Cerebellar nuclear complex (tissue), 1 donor: ENCODE data around the gene STARD13.

Experiments
- DNase-seq, 2 experiments: peaks; one replicate each; lab custom pipeline; 2025; lab: John Stamatoyannopoulos, UW

The STARD13 gene

DNA sequence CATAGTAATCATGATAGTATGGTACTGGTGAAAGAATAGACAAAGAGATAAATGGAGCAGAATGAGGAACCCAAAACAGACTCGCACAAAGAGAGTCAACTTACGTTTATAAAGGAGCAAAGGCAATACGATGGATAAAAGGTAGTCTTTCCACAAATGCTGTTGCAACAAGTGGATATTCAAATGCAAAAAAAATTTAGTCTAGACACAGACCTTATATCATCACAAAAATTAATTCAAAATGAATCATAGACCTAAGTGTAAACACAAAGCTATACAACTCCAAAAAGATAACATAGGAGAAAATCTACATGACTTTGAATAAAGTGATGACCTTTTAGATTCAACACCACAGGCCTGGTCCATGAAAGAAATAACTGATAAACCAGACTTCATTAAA is 137.7 kb downstream of the STARD13 start:
- no peak for DNase-seq

DNA sequence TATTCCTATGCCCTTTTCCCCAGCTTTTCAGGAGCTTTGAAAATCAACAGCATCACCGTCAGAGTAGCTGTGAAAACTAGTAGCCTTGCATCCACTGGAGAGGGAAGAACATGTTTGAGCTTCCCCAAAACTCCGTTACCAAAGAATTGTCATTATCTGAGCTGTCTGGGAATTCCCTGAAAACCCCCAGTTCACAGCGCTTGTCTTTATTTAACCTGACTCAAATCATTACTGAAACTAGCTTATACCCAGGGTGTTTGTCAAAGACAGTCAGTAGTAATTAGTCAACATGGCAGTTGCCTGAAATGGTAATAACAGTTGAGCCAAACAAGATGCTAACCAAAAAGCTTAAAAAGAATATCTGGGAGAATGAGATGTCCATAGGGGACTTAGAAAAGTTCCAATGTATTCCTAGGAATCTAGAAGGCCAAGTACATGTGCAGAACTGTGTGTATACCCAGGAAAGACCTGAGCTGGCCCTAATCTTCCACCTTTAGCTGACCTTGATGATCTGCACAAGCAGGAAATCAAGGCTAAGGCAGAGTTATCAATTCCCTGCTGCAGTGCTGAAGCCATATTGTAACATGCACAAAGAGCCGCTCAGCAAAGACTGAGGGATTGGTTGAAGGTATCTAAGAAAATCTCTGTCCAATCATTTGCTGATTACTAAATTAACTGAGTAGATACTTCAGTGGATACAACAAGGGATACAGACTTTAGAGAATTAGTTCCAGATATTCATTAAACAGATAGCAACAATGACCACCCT is 138.5 kb downstream of the STARD13 start:
- no peak for DNase-seq

- DNase-seq = no peak
Observed at GRCh38 chr13:33145667-33146066, 139.9 kb downstream of the STARD13 start.

- no peak for DNase-seq
Observed at GRCh38 chr13:33144358-33144784, 141.2 kb downstream of the STARD13 start.

DNA sequence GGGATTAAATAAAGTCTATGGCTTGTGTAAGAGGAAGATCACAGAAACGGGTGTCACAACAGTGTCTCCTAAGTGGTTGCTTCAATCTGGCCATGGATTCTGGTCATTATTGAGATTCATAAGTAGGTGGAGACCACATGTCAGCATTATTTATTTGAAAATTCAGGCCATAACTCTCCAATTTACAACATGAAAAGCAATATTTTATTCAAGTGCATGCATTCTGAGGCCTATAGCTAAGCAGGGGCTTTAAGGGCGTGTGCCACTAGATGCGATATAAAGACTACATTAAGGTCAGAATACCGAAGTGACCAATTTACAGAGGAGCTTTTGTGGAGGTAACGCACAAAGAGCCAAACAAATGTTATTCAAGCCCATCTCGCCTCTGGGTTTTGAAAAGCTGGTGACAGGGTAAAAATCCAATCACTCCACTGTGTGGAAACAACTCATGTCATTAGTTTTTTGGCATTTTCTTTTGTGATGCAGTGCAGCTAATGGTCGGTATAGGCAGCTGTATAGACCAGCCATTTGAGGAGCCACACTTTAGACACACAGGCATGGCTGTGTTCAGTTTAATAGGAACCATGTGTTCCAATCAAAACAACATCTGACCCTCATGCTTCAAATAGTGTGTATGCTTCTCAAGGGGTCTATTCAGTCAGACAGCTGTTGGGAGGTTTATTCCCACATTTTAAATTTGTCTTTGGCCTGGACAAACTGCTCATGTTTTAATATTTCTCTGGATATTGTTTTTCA is 145.6 kb downstream of the STARD13 start:
- no peak for DNase-seq

GRCh38 chr13:33139184-33139583 is 146.4 kb downstream of the STARD13 start:
- DNase-seq = no peak

DNA sequence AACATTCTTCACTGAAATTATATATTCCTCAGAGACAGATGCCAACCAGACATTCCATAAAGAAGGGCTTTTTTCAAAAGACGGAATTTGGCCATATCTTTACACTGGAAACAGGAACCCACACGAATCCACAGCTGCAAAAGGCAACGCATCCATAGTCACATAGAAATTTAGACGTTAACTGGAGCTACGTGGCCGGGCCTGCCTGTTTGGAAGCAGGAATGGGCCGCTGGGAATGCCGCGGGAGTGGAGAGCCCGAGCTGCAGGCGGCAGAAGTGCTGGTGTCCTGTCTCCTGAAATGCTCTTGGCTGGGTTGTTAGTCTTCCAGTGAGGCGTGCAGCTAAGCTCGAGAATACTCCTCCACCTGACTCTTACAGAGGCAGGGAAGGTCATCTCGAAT is 147.1 kb downstream of the STARD13 start:
- DNase-seq = no peak

DNA sequence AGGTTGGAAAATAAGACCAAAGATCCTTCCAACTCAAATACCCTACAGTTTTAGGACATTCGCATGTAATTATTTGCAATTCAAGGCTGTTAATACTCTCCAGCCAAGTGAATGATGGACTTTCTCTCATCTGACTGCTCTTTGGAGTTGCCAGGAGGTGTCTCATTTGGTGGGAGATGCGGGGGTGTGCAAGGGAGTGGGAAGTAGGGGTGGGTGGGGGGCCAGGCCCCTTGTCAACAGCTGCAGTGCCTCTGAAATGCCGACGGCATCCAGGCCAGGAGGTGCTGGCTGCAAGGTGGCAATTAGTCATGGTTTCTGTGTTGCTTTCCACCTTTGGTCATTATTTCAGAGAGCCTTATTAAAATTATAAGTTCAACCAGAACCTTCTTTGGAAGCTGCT is 147.8 kb downstream of the STARD13 start:
- no peak for DNase-seq

DNA sequence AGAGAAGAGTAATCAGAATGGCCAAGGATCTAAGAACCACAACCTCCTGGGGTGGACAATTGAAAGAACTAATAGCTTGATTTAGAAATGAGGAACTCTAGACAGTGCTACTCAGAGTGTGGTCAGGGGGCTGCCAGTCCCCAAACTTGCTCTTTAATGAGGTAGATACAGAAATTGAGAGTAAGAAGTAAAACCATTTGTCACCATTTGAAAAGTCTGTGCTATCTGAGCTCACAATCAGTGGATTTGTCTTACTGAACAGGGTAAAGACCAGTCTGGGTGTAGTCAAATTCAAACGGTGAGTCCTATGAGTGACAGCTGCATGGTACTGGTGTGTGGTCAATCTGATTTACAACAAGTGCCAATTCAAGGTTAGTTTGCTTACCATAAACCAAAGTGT is 150.5 kb downstream of the STARD13 start:
- no peak for DNase-seq

DNA sequence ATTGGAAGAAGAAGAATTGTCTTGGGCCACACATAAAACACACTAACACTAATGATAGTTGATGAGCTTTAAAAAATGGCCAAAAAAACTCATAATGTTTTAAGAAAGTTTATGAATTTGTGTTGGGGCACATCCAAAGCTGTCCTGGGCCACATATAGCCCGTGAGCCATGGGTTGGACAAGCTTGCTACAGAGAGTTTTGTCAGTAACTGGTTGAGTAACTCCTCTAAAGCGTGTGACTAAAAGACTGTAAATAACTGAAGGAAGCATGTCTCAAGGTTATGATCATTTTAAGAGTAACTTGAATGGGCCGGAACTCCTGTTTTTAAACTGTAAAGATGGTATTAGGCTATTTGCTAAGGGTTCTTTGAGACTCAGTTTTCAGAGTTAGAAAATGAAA is 151.3 kb downstream of the STARD13 start:
- DNase-seq = no peak

DNA sequence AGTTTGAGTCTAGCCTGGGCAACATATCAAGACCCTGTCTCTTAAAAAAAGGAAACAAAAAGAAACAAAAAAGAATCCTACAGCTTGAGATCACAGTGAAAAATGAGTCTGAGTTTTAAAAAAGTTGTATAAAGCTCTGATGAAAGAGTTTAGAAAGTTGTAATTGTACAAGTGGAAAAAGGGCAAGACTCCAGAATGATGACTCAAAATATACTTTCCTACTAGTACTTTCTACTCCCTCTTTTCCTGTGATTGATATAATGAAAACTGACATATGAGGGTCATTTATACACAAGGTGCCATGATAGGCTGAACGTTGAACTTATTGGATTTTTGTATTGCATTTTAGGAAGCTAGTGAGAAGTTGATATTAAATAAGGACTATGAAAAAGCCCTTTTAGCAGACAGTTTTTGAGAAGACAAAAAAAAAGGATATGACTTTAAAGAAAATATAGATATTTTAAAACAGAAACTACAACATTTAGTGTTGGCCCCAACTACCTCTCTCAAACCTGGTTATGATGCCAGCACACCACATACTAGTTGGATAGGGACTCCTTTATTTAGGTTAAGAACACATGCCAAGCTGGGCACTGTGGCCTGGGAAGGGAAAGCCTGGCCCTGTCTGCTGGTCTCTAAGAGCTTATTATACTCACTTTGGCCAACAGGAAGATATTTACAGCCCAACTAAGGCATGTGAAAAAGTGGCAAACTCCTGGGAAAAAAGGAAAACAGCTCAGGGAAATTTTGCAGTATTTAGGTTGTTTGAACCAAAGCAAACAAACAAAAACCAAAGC is 152.7 kb downstream of the STARD13 start:
- no peak for DNase-seq

DNA sequence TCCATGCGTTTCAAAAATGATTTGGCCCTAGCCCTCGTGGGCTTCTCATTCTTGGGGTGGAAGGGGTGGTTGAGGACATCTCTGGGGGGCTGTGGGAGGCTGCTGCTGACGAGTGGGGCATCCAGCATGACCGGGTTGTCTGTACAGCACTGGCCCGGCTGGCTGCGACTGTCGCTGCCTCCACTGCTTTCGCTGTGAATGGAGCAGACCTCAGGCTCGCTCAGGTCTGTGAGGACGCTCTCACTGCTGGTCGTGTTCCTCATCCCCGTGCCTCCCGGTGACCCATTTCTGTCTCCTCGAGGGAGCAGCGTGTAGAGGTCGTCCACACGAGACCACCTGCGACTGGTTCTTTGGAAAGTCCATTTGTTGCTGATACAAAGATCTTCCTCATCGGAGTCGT is 155.7 kb downstream of the STARD13 start:
- no peak for DNase-seq

GRCh38 chr13:33129094-33129832 is 156.3 kb downstream of the STARD13 start:
- DNase-seq = no peak

DNA sequence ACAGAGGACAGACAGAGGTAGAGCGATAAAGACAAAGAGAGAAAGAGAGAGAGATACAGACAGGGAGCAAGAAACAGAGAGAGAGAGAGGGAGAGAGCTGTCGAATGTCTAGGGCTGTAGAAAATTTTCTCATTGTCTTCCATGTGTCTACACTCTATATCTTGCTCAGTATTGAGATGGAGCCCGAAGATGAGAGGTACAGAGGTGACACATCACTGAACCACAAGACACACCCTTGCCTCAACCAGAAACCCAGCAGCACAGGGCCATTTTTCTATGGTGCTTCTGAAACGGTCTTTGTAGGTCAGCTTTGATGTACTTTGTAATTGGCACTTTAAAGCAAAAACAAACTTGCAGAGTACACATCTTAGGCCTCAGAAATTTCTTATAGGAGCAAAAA is 157.4 kb downstream of the STARD13 start:
- DNase-seq = no peak

DNA sequence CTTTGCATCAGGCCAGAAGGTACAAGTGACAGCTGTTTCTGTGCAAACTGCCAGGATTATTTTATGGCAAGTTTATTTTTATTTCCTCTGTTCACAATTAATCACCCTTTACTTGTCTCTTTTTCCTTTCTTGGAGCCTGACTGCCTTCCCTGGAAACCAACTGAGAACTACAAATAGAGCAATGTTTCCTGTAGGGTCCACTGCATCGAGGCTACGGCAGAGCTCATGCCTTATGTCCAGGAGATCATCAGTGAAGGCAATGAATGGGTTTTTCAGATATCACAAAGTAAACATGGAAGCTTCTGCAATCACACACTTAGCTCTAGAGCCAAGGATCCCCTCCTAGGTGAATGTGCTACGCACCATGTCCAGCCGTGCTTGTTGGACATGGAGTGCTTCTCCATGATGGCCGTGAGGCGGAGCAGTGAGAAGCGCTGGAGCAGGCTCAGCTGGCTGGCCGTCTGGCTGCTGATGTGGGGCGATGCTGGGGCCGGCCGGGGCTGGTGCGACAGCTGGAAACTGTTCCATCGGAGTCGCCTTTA is 158.5 kb downstream of the STARD13 start:
- no peak for DNase-seq

DNA sequence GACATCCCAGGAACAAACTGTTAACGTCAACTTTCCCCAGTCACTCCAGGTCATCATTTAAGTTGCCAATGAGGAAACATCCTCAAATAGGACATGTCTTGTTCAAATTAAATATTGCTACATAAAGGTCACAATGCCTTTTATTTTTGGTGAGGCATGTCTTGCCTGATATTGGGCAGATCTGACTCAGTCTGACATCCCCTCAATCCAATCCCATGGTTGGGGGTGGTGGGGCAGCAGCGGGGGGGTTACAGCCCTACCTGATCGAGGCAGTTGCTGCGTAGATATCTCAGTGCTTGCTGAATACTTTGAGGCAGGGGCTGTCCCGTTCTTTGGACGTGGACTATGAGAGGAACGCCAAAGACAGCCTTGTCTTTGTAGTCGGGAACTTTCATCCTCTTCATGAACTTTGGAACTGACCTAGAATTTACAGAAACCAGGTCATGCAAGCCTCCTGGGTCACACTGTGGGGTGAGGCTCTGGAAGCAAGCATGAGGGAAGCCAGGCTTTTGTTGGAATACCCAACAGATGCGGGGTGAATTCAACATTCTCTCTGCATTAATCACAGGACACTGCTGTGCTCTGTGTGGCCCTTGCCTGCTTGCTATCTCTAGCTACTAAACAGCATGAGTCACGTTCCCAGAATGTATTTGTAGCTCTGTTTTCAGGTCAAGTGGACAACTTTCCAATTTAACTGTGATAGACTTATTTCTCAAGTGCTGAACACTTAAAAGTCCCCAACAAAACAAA is 159.6 kb downstream of the STARD13 start:
- no peak for DNase-seq

DNA sequence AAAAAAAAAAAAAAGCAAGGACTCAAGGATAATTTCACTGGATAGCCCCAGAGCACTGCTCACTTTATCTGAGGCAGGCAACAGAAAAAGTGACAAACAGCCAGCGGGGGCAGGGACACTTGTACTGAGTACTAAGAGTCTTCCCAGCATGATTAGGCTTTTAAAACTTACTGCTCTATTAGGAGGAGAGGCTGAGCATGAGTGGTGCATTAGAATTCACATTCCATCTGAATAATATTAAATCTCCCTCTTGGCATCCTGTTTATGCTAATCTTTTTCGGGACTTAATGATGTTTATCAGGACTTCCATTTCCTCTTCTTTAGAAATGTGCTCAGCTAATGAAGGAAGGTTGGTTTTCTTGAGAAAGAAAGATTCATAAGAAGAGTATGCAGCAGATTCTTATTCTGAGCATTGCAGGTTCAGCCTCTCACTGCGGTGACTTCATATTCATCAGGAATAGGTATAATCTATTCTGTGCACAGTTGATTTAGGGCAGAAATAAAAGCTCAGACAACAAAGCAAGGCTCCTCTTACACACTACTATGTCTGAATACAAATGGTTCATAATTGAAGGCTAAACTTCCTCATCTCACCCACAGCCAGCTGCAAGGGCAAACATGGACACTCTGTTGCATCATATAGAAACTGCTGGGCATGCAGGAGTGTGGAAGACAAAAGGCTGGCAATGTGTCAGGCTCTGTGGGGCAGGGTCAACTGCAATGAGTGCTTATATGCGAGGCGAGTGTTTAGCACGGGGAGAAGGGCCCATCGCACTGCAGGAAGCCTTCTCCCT is 162.3 kb downstream of the STARD13 start:
- no peak for DNase-seq

GRCh38 chr13:33119856-33120543 is 165.6 kb downstream of the STARD13 start:
- no peak for DNase-seq

- no peak for DNase-seq
Observed at GRCh38 chr13:33119022-33119781, 166.4 kb downstream of the STARD13 start.
